IMR-90 (cell line): ENCODE measurements around the gene GCGR. TPM values are rescaled to one million over a fixed set of nuclear protein-coding genes. Genes with fewer than 3 reads are reported as not detected.

ENCODE experiments used
- ATAC-seq: fragments of 200-7000 bp; cut with Tn5 transposase; 2 replicates; pipeline ENCODE4 v1.9.1; 2020; ENCODE audit warnings: low read depth, mild to moderate bottlenecking, moderate library complexity
- BruUV-seq: library from RNA; stranded (reverse); fragments of 400-500 nt; replicated peaks from 2 replicates; lab custom pipeline; 2021; lab: Mats Ljungman, UMichigan
- CTCF ChIA-PET: fragments of 300-600 bp; formaldehyde crosslinking; extraction: SDS; loops from one replicate; lab custom pipeline; 2021; ENCODE audit warnings: antibody characterized with exemption; lab: Yijun Ruan, JAX
- POLR2A ChIA-PET: fragments of 300-600 bp; sonication (Branson Sonifier 250); formaldehyde crosslinking; loops from one replicate; lab custom pipeline; 2022; ENCODE audit warnings: antibody characterized with exemption; ENCODE audit not compliant: unreplicated experiment; lab: Charles Lee
- DNase-seq: peaks from one replicate; pipeline ENCODE4 v3.0.0; 2013
- H2AFZ ChIP-seq: replicated peaks from 2 replicates; pipeline ENCODE3; 2013; ENCODE audit warnings: low read length, mild to moderate bottlenecking; ENCODE audit not compliant: poor library complexity
- H2AK5ac ChIP-seq: 2 replicates; pipeline ENCODE4 v1.6.1; 2013; ENCODE audit warnings: low read depth, low read length, inconsistent platforms
- H2AK9ac ChIP-seq: replicated peaks from 2 replicates; pipeline ENCODE3; 2013; ENCODE audit warnings: mild to moderate bottlenecking, low read depth, low read length, moderate library complexity; ENCODE audit not compliant: poor library complexity
- H2BK120ac ChIP-seq: 2 replicates; pipeline ENCODE4 v1.6.1; 2013; ENCODE audit warnings: low read depth, low read length, inconsistent platforms
- H2BK15ac ChIP-seq: 3 replicates; pipeline ENCODE4 v1.6.1; 2013; ENCODE audit warnings: low read depth, low read length, inconsistent platforms
- H2BK20ac ChIP-seq: 2 replicates; pipeline ENCODE4 v1.6.1; 2013; ENCODE audit warnings: low read depth, mild to moderate bottlenecking, inconsistent platforms, low read length, moderate library complexity
- H2BK5ac ChIP-seq: 2 replicates; pipeline ENCODE4 v1.6.1; 2013; ENCODE audit warnings: mild to moderate bottlenecking, low read depth, low read length, inconsistent platforms; ENCODE audit not compliant: poor library complexity, severe bottlenecking
- H3K14ac ChIP-seq: replicated peaks from 2 replicates; pipeline ENCODE4 v1.6.1; 2013; ENCODE audit warnings: low read depth, low read length, inconsistent platforms
- H3K18ac ChIP-seq: 2 replicates; pipeline ENCODE4 v1.6.1; 2013; ENCODE audit warnings: low read depth, low read length, control low read depth
- H3K23ac ChIP-seq: 2 replicates; pipeline ENCODE4 v1.6.1; 2013; ENCODE audit warnings: low read depth, low read length, inconsistent platforms
- H3K27ac ChIP-seq: 2 replicates; pipeline ENCODE4 v1.5.1; 2013; ENCODE audit warnings: mild to moderate bottlenecking, control low read depth, low read length; ENCODE audit not compliant: insufficient read depth
- H3K27me3 ChIP-seq: 2 replicates; pipeline ENCODE4 v1.6.1; 2013; ENCODE audit warnings: low read length; ENCODE audit not compliant: control insufficient read depth, insufficient read depth
- H3K36me3 ChIP-seq: 2 replicates; pipeline ENCODE4 v1.6.1; 2013; ENCODE audit warnings: low read length, mixed read lengths; ENCODE audit not compliant: control insufficient read depth, insufficient read depth
- H3K4ac ChIP-seq: 2 replicates; pipeline ENCODE4 v1.6.1; 2013; ENCODE audit warnings: low read depth, low read length, inconsistent platforms
- H3K4me1 ChIP-seq: 2 replicates; pipeline ENCODE4 v1.6.1; 2013; ENCODE audit warnings: low read length, mixed read lengths; ENCODE audit not compliant: control insufficient read depth, insufficient read depth
- H3K4me2 ChIP-seq: 2 replicates; pipeline ENCODE4 v1.6.1; 2013; ENCODE audit warnings: low read depth, mild to moderate bottlenecking, control low read depth, low read length, moderate library complexity
- H3K4me3 ChIP-seq: 2 replicates; pipeline ENCODE4 v1.5.1; 2013; ENCODE audit warnings: low read depth, mild to moderate bottlenecking, control low read depth, low read length, moderate library complexity; ENCODE audit not compliant: insufficient read depth
- H3K56ac ChIP-seq: 2 replicates; pipeline ENCODE4 v1.6.1; 2013; ENCODE audit warnings: low read length, inconsistent platforms; ENCODE audit not compliant: insufficient read depth; ENCODE audit errors: extremely low read depth
- H3K79me1 ChIP-seq, 2 experiments: 2 replicates each; pipeline ENCODE4 v1.6.1; 2013; ENCODE audit warnings: low read length in 2 of 2, inconsistent platforms in 1 of 2, low read depth in 1 of 2
- H3K9ac ChIP-seq: 2 replicates; pipeline ENCODE4 v1.6.1; 2013; ENCODE audit warnings: low read depth, low read length, control low read depth
- H3K9me1 ChIP-seq: 2 replicates; pipeline ENCODE4 v1.6.1; 2013; ENCODE audit warnings: low read length, inconsistent platforms; ENCODE audit not compliant: insufficient read depth
- H3K9me3 ChIP-seq: 2 replicates; pipeline ENCODE4 v1.6.1; 2013; ENCODE audit warnings: low read length; ENCODE audit not compliant: control insufficient read depth, insufficient read depth
- H4K20me1 ChIP-seq: 2 replicates; pipeline ENCODE4 v1.6.1; 2013; ENCODE audit warnings: low read length, inconsistent platforms; ENCODE audit not compliant: insufficient read depth
- H4K5ac ChIP-seq: 2 replicates; pipeline ENCODE4 v1.6.1; 2013; ENCODE audit warnings: mild to moderate bottlenecking, low read depth, low read length, control low read depth
- H4K8ac ChIP-seq, 2 experiments: 2 replicates each; pipeline ENCODE4 v1.6.1; 2013; ENCODE audit warnings: low read depth in 2 of 2, low read length in 2 of 2, control low read depth in 1 of 2, inconsistent platforms in 1 of 2
- H4K91ac ChIP-seq: 2 replicates; pipeline ENCODE4 v1.6.1; 2013; ENCODE audit warnings: low read depth, low read length, inconsistent platforms; ENCODE audit not compliant: insufficient read depth
- BHLHE40 ChIP-seq: fragments of 150-350 bp; IDR thresholded peaks from 2 replicates; pipeline ENCODE4 v1.6.1; 2016; ENCODE audit warnings: mild to moderate bottlenecking, low read depth, low read length
- CEBPB ChIP-seq: IDR thresholded peaks from 2 replicates; pipeline ENCODE4 v1.6.1; 2012; ENCODE audit warnings: low read depth, low read length, improper control_type of control experiment
- CHD1 ChIP-seq: IDR thresholded peaks from 2 replicates; pipeline ENCODE4 v1.6.1; 2012; ENCODE audit warnings: low read depth, low read length, improper control_type of control experiment
- CTCF ChIP-seq: conservative IDR thresholded peaks from 2 replicates; pipeline ENCODE4 v1.5.1; 2012; ENCODE audit warnings: mild to moderate bottlenecking, low read depth, low read length, improper control_type of control experiment
- FOS ChIP-seq: fragments of 150-350 bp; IDR thresholded peaks from 2 replicates; pipeline ENCODE4 v1.6.1; 2016; ENCODE audit warnings: low read depth, low read length
- MAFK ChIP-seq: IDR thresholded peaks from 2 replicates; pipeline ENCODE4 v1.6.1; 2012; ENCODE audit warnings: low read depth, low read length, improper control_type of control experiment
- MAZ ChIP-seq: IDR thresholded peaks from 2 replicates; pipeline ENCODE4 v1.6.1; 2012; ENCODE audit warnings: low read depth, mild to moderate bottlenecking, low read length, improper control_type of control experiment, moderate library complexity, borderline replicate concordance
- NFE2L2 ChIP-seq: fragments of 150-350 bp; IDR thresholded peaks from 2 replicates; pipeline ENCODE4 v1.6.1; 2016; ENCODE audit warnings: low read depth, mild to moderate bottlenecking, low read length
- POLR2A ChIP-seq: IDR thresholded peaks from 2 replicates; pipeline ENCODE4 v1.6.1; 2012; ENCODE audit warnings: mild to moderate bottlenecking, low read depth, low read length
- RAD21 ChIP-seq: IDR thresholded peaks from 2 replicates; pipeline ENCODE4 v1.6.1; 2012; ENCODE audit warnings: low read length, improper control_type of control experiment
- RCOR1 ChIP-seq: IDR thresholded peaks from 2 replicates; pipeline ENCODE4 v1.6.1; 2012; ENCODE audit warnings: mild to moderate bottlenecking, low read length, improper control_type of control experiment; ENCODE audit not compliant: insufficient replicate concordance
- RFX5 ChIP-seq: IDR thresholded peaks from 2 replicates; pipeline ENCODE4 v1.8.0; 2012; ENCODE audit warnings: low read depth, mild to moderate bottlenecking, low read length, moderate library complexity
- SMC3 ChIP-seq: fragments of 150-350 bp; IDR thresholded peaks from 2 replicates; pipeline ENCODE4 v1.6.1; 2016; ENCODE audit warnings: low read depth, mild to moderate bottlenecking, antibody characterized with exemption, low read length, moderate library complexity
- WGBS, 2 experiments: methylation state at CpG; one replicate each; pipeline versions ENCODE4 v1.1.5 to v1.1.7; 2013; ENCODE audit warnings: missing lambda C conversion rate in 2 of 2; ENCODE audit not compliant: insufficient read length in 1 of 2; ENCODE audit errors: extremely low coverage in 2 of 2; 5-methylcytosine and 5-hydroxymethylcytosine counted together
- dilution Hi-C: fragments of 300-500 bp; cut with HindIII; formaldehyde crosslinking; loops from one replicate; pipeline ENCODE4 v1.14.3; 2018; ENCODE audit warnings: low sequenced_read_pairs; ENCODE audit not compliant: unreplicated experiment
- in situ Hi-C: fragments of 300-500 bp; cut with MboI; formaldehyde crosslinking; loops from 3 replicates; pipeline ENCODE4 v1.14.3; 2019; ENCODE audit warnings: low sequenced_read_pairs, inconsistent platforms, mixed read lengths
- intact Hi-C: fragments of 100-400 bp; cut with micrococcal nuclease; formaldehyde crosslinking; loops from 2 replicates; pipeline ENCODE4 v1.10.0; 2022
- polyA plus RNA-seq, 3 experiments: library from polyadenylated mRNA; depleted of rRNA; stranded (reverse); fragments of >200 nt; gene quantifications; 2 replicates each; pipeline ENCODE4 v1.2.3, GENCODE V29; 2012; ENCODE audit warnings: low replicate concordance in 1 of 3
- total RNA-seq: library from RNA; depleted of rRNA; stranded (reverse); fragments of >200 nt; gene quantifications from 2 replicates; pipeline ENCODE4 v1.2.3, GENCODE V29; 2012
- TF ChIP-seq, protein P1 (sequence below): fragments of 150-350 bp; IDR thresholded peaks from 2 replicates; pipeline ENCODE4 v1.6.1; 2017; ENCODE audit warnings: mild to moderate bottlenecking, antibody characterized with exemption, low read length, low read depth
- TF ChIP-seq, protein P2 (sequence below): fragments of 150-350 bp; IDR thresholded peaks from 2 replicates; pipeline ENCODE4 v1.6.1; 2016; ENCODE audit warnings: low read depth, mild to moderate bottlenecking, low read length, moderate library complexity, borderline replicate concordance

GCGR gene
- total and polyA plus RNA-seq, 2 of the 4 experiments (the other 2 are of a cell fraction) = not detected

DNA sequence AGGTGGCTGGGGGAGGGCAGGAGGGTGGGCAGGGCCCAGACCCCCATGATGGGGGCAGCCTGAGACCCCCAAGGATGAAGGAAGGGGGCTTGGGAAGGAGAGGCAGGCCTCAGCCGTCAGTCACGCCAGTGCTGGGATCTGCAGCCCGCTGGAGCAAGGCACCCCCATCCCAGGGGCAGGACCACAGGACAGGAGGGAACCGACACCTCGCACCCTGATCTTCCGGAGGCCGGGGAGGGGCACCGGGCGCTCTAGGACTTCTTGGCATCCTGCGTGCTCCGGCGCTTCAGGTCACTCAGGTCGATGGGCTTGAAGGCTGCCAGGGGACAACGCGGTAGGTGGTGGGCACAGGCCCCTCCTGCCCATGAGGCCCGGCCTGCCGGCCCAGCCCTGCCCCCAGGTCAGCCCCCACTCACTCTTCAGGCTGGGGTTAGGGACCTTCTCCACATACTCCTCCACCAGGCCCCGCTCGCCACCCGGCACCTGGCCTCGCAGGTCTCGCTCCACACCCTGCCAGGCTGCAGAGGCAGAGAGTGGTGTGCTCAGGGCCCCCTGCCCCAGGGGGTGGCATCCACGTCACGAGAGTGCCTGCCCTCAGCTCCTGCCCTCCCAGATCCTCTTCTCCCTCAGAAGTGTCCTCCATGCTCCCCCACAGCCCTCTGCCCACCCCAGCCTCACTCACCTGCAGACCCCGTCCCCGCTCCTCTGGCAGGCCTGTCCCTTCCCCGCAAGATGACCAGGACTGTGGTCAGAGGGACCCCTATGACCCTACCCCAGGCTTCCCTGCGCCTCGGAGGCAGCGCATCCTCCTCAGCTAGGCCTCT, 19.3 kb downstream of the GCGR start:
- no peaks in the 10 kb centered on the region for H3K9me3 ChIP-seq
- ChIA-PET POLR2A (no interaction called here), CTCF (no interaction called here)
- H2AK5ac ChIP-seq = no peak overlapping the region
- H2BK120ac ChIP-seq = no peak overlapping the region
- H3K27me3 ChIP-seq = no peaks in the 10 kb centered on the region
- H3K79me1 ChIP-seq = peaks cover 4 to 27% of the 10 kb centered on the region in 2 experiments; a peak in 3 of 4 replicates
- H4K91ac ChIP-seq = no peak overlapping the region
- H2AK9ac ChIP-seq = no peak overlapping the region
- no peak overlapping the region for H4K5ac ChIP-seq
- H3K9ac ChIP-seq = no peak overlapping the region
- intact Hi-C loops = no loop called here
- WGBS, 2 experiments = 92% methylated on average over 13 of the region's 30 CpGs; no CpG with 5 or more reads in 1 of the 2 experiments
- H3K23ac ChIP-seq = no peak overlapping the region
- no peak overlapping the region for H3K14ac ChIP-seq
- H2BK20ac ChIP-seq = no peak overlapping the region
- no peak overlapping the region for H3K4me2 ChIP-seq
- no peak overlapping the region for H2AFZ ChIP-seq
- no peak overlapping the region for H3K18ac ChIP-seq
- H2BK15ac ChIP-seq = no peak overlapping the region
- BruUV-seq = no TSS peak
- no peak overlapping the region for H3K27ac ChIP-seq
- no peak overlapping the region for H4K8ac ChIP-seq
- no peak overlapping the region for H3K4me3 ChIP-seq
- H2BK5ac ChIP-seq = no peak overlapping the region
- in situ Hi-C loops = no loop called here
- peaks cover 14% of the 10 kb centered on the region for H3K36me3 ChIP-seq
- no peak overlapping the region for H3K4ac ChIP-seq
- H3K4me1 ChIP-seq = no peaks in the 10 kb centered on the region
- dilution Hi-C loops = no loop called here
- H4K20me1 ChIP-seq = peaks cover 32% of the 10 kb centered on the region
- no peak overlapping the region for H3K56ac ChIP-seq
- DNase-seq (no peak), ATAC-seq (no peak)
- peaks cover 11% of the 10 kb centered on the region for H3K9me1 ChIP-seq
- TF ChIP-seq MAZ (no peak), RCOR1 (no peak), POLR2A (no peak), MAFK (no peak), CTCF (no peak), FOS (no peak), NFE2L2 (no peak), CEBPB (no peak), SMC3 (no peak), CHD1 (no peak), RFX5 (no peak), BHLHE40 (no peak), RAD21 (no peak)
- TF ChIP-seq, protein P1, sequence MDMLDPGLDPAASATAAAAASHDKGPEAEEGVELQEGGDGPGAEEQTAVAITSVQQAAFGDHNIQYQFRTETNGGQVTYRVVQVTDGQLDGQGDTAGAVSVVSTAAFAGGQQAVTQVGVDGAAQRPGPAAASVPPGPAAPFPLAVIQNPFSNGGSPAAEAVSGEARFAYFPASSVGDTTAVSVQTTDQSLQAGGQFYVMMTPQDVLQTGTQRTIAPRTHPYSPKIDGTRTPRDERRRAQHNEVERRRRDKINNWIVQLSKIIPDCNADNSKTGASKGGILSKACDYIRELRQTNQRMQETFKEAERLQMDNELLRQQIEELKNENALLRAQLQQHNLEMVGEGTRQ = no peak
- TF ChIP-seq, protein P2, sequence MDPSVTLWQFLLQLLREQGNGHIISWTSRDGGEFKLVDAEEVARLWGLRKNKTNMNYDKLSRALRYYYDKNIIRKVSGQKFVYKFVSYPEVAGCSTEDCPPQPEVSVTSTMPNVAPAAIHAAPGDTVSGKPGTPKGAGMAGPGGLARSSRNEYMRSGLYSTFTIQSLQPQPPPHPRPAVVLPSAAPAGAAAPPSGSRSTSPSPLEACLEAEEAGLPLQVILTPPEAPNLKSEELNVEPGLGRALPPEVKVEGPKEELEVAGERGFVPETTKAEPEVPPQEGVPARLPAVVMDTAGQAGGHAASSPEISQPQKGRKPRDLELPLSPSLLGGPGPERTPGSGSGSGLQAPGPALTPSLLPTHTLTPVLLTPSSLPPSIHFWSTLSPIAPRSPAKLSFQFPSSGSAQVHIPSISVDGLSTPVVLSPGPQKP = no peak
